Hepatocyte (in vitro differentiated cells): Measurements from ENCODE around the gene AUTS2. TPM values are rescaled to one million over a fixed set of nuclear protein-coding genes. Genes with fewer than 3 reads are reported as not detected.

ENCODE experiments used
- DNase-seq: peaks from one replicate; pipeline ENCODE4 v3.0.0-alpha.2; 2016; ENCODE audit warnings: low spot score
- H2AFZ ChIP-seq: fragments of 200-600 bp; sonication (generic); 2 replicates; pipeline ENCODE4 v1.6.0; 2016; ENCODE audit warnings: antibody characterized with exemption, mild to moderate bottlenecking
- H3K27ac ChIP-seq: fragments of 200-600 bp; sonication (generic); 2 replicates; pipeline ENCODE4 v1.5.1; 2016; ENCODE audit warnings: mild to moderate bottlenecking
- H3K27me3 ChIP-seq: fragments of 200-600 bp; sonication (generic); 2 replicates; pipeline ENCODE4 v1.6.1; 2016
- H3K36me3 ChIP-seq: fragments of 200-600 bp; sonication (generic); replicated peaks from 2 replicates; pipeline ENCODE4 v1.5.1; 2016; ENCODE audit warnings: low read depth; ENCODE audit not compliant: insufficient read depth
- H3K4me1 ChIP-seq: fragments of 200-600 bp; sonication (generic); 2 replicates; pipeline ENCODE4 v1.5.1; 2016; ENCODE audit warnings: mild to moderate bottlenecking, moderate library complexity; ENCODE audit not compliant: insufficient read depth
- H3K4me2 ChIP-seq: fragments of 200-600 bp; sonication (generic); 2 replicates; pipeline ENCODE4 v1.6.0; 2016
- H3K4me3 ChIP-seq: fragments of 200-600 bp; sonication (generic); 2 replicates; pipeline ENCODE4 v1.5.1; 2016; ENCODE audit warnings: mild to moderate bottlenecking
- H3K79me2 ChIP-seq: fragments of 200-600 bp; sonication (generic); 2 replicates; pipeline ENCODE4 v1.6.0; 2017; ENCODE audit warnings: mild to moderate bottlenecking
- H3K9me2 ChIP-seq: fragments of 200-600 bp; sonication (generic); replicated peaks from 2 replicates; pipeline ENCODE4 v1.6.0; 2017; ENCODE audit warnings: mild to moderate bottlenecking; ENCODE audit not compliant: insufficient read depth
- H3K9me3 ChIP-seq: fragments of 200-600 bp; sonication (generic); 2 replicates; pipeline ENCODE4 v1.5.1; 2016; ENCODE audit warnings: low read depth, mild to moderate bottlenecking
- H4K20me1 ChIP-seq: fragments of 200-600 bp; sonication (generic); 2 replicates; pipeline ENCODE4 v1.6.0; 2016; ENCODE audit warnings: mild to moderate bottlenecking; ENCODE audit not compliant: insufficient read depth, poor library complexity, severe bottlenecking
- EZH2 ChIP-seq: fragments of 200-600 bp; sonication (generic); IDR thresholded peaks from 2 replicates; pipeline ENCODE4 v1.6.1; 2016; ENCODE audit warnings: antibody characterized with exemption, mild to moderate bottlenecking, borderline replicate concordance
- EZH2phosphoT487 ChIP-seq: fragments of 200-600 bp; sonication (generic); IDR thresholded peaks from one replicate; pipeline ENCODE4 v1.6.1; 2018; ENCODE audit warnings: antibody characterized with exemption, mild to moderate bottlenecking, low read depth, moderate library complexity; ENCODE audit not compliant: unreplicated experiment, severe bottlenecking
- WGBS: methylation state at CpG from one replicate; pipeline ENCODE4 v1.1.6; 2016; ENCODE audit warnings: low lambda C conversion rate; ENCODE audit errors: missing lambda C conversion rate; 5-methylcytosine and 5-hydroxymethylcytosine counted together
- polyA plus RNA-seq: library from polyadenylated mRNA; unstranded; fragments of >200 nt; fragmentation: Nextera tagmentation; extraction: Ambion mirVana; gene quantifications from 2 replicates; pipeline ENCODE4 v1.2.1, GENCODE V29; 2016
- total RNA-seq: library from RNA; depleted of rRNA; stranded (reverse); fragments of >200 nt; gene quantifications from 2 replicates; pipeline ENCODE4 v1.2.3, GENCODE V29; 2014
- TF ChIP-seq, protein P1 (sequence below): fragments of 200-600 bp; sonication (generic); IDR thresholded peaks from 2 replicates; pipeline ENCODE4 v1.5.1; 2016; ENCODE audit warnings: antibody characterized with exemption, mild to moderate bottlenecking; ENCODE audit not compliant: poor library complexity

The AUTS2 gene
- total and polyA plus RNA-seq, 2 experiments from 2014 or later = 34.4 to 40.9 TPM

DNA sequence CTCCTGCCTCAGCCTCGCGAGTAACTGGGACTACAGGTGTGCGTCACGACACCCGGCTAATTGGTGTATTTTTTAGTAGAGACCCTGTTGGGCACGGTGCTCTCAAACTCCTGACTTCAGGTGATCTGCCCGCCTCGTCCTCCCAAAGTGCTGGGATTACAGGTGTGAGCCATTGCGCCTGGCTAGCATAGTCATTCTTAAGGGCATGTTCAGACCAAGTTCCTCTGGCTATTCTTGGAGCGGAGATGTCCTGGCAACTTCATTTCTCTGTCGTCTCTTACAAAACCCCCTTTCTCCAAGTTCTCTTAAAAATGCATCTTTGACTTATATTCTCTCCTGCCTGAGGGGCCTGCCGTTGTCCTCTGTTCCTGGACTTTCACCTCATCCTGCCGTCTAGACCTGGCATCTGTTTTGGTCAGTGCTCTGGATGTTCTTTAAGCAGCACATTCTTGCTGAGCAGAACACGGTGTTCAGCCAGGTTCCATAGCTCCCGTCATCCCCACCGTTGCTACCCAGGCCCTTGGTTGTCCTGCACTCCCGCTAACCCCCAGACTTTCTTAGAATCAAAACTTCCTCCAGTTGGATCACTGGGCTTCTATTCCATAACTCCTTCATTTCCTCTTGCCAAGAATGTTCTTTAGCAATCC lies 1023.8 kb downstream of the AUTS2 start:
- Histone ChIP-seq H3K27ac (no peak overlapping the region), H3K9me2 (no peaks in the 10 kb centered on the region), H2AFZ (no peak overlapping the region), H3K9me3 (no peaks in the 10 kb centered on the region), H3K4me2 (no peak overlapping the region), H3K36me3 (no peaks in the 10 kb centered on the region), H3K4me3 (no peak overlapping the region), H3K79me2 (no peaks in the 10 kb centered on the region), H3K4me1 (peaks cover 8% of the 10 kb centered on the region), H3K27me3 (no peaks in the 10 kb centered on the region), H4K20me1 (no peaks in the 10 kb centered on the region)
- no peak for DNase-seq
- TF ChIP-seq EZH2 (no peak), EZH2phosphoT487 (no peak)
- TF ChIP-seq, protein P1, sequence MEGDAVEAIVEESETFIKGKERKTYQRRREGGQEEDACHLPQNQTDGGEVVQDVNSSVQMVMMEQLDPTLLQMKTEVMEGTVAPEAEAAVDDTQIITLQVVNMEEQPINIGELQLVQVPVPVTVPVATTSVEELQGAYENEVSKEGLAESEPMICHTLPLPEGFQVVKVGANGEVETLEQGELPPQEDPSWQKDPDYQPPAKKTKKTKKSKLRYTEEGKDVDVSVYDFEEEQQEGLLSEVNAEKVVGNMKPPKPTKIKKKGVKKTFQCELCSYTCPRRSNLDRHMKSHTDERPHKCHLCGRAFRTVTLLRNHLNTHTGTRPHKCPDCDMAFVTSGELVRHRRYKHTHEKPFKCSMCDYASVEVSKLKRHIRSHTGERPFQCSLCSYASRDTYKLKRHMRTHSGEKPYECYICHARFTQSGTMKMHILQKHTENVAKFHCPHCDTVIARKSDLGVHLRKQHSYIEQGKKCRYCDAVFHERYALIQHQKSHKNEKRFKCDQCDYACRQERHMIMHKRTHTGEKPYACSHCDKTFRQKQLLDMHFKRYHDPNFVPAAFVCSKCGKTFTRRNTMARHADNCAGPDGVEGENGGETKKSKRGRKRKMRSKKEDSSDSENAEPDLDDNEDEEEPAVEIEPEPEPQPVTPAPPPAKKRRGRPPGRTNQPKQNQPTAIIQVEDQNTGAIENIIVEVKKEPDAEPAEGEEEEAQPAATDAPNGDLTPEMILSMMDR = no peak
- 91% methylated on average over 17 of the region's 17 CpGs for WGBS

DNA sequence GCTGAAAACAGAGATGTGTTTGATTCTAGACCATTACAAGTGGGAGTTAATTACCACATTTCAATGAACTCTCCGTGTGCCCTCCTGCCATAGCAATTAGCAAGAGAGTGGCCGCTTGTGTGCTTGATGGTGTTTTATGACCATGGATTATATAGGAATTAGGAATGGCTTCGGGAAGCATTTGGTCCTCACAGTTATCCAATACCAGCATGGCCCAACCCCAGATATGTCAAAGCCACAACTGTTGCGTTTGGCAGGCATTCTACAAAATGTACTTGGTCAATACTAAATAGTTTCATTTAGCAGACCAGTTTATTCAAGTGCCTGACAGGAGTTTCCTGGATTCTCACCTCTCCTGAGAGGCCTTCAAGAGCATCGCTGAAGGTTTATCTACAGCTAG lies 1024.7 kb downstream of the AUTS2 start:
- no peaks in the 10 kb centered on the region for H4K20me1 ChIP-seq
- no peaks in the 10 kb centered on the region for H3K36me3 ChIP-seq
- no peak overlapping the region for H3K4me3 ChIP-seq
- no peak overlapping the region for H3K27ac ChIP-seq
- H3K4me2 ChIP-seq = no peak overlapping the region
- TF ChIP-seq EZH2phosphoT487 (no peak), EZH2 (no peak)
- TF ChIP-seq, protein P1 = no peak
- H3K27me3 ChIP-seq = no peaks in the 10 kb centered on the region
- H3K9me2 ChIP-seq = no peaks in the 10 kb centered on the region
- WGBS = 73% methylated on average over 5 of the region's 5 CpGs
- DNase-seq = no peak
- no peak overlapping the region for H2AFZ ChIP-seq
- H3K79me2 ChIP-seq = no peaks in the 10 kb centered on the region
- peaks cover 8% of the 10 kb centered on the region for H3K4me1 ChIP-seq
- no peaks in the 10 kb centered on the region for H3K9me3 ChIP-seq

DNA sequence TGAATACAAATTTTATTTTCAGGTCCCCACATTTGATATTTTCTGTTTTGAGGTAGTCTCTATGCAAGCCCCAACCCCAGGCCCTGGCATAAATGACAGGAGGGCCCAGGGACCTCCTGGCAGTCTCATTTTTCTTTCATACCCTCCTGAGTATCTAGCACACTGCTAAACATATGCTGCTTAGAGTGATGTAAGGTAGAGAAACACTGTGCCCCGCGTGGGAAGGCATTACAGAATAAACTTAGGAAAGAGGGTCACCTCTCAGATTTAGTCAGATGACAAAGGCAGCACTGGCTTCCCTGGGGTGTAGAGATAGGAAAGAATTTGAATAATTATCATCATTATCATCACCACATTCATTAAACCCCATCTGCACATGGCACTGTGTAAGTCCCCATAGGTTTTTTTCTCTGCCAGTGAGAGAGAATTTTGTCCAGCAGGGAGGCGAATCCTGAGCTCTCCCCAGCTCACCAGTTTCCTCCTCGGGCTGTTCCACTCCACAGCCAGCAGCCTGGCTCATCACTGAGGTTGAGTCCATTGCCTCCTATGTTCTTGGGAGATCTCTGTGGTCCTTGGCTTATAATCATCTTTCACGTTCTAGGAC lies 1026.3 kb downstream of the AUTS2 start:
- TF ChIP-seq EZH2phosphoT487 (no peak), EZH2 (no peak)
- TF ChIP-seq, protein P1 = no peak
- WGBS = 89% methylated on average over 5 of the region's 5 CpGs
- Histone ChIP-seq H3K9me2 (no peaks in the 10 kb centered on the region), H2AFZ (no peak overlapping the region), H3K27me3 (no peaks in the 10 kb centered on the region), H3K4me1 (no peaks in the 10 kb centered on the region), H3K4me2 (no peak overlapping the region), H3K27ac (no peak overlapping the region), H4K20me1 (no peaks in the 10 kb centered on the region), H3K4me3 (no peak overlapping the region), H3K36me3 (no peaks in the 10 kb centered on the region), H3K79me2 (no peaks in the 10 kb centered on the region), H3K9me3 (no peaks in the 10 kb centered on the region)
- no peak for DNase-seq
